Breast epithelium (tissue), 4 donors: ENCODE results near the gene KASH5. TPM values are rescaled to one million over a fixed set of nuclear protein-coding genes. Genes with fewer than 3 reads are reported as not detected.

Source experiments
- DNase-seq, 2 donors: peaks; one replicate each; pipeline ENCODE4 v3.0.0-alpha.2; 2019; ENCODE audit warnings: low spot score in 2 of 2
- H3K27ac ChIP-seq, 2 donors: fragments of 200-600 bp; sonication (generic) in 1 of 2; one replicate each; pipeline ENCODE4 v1.5.1; 2016 to 2019; ENCODE audit warnings: mild to moderate bottlenecking in 1 of 2
- H3K27me3 ChIP-seq, 2 donors: fragments of 200-600 bp; sonication (generic) in 1 of 2; one replicate each; pipeline versions ENCODE4 v1.5.1 to v1.6.0; 2017 to 2019; ENCODE audit warnings: control low read depth in 1 of 2, mild to moderate bottlenecking in 1 of 2
- H3K36me3 ChIP-seq: fragments of 200-600 bp; one replicate; pipeline ENCODE4 v1.5.1; 2019
- H3K4me1 ChIP-seq, 2 donors: fragments of 200-600 bp; sonication (generic); one replicate each; pipeline ENCODE4 v1.5.1; 2016 to 2019; ENCODE audit warnings: control low read depth in 1 of 2
- H3K4me3 ChIP-seq, 3 donors: fragments of 200-600 bp; sonication (generic); 1 replicate in 2 of 3; 2 replicates in 1 of 3; pipeline ENCODE4 v1.5.1; 2016 to 2019; ENCODE audit warnings: mild to moderate bottlenecking in 3 of 3, moderate library complexity in 2 of 3
- H3K9me3 ChIP-seq, 2 donors: fragments of 200-600 bp; sonication (generic) in 1 of 2; one replicate each; pipeline ENCODE4 v1.5.1; 2016 to 2019; ENCODE audit warnings: control low read depth in 1 of 2
- POLR2A ChIP-seq: fragments of 450-650 bp; IDR thresholded peaks from one replicate; pipeline ENCODE4 v1.6.1; 2016; ENCODE audit warnings: antibody characterized with exemption, mild to moderate bottlenecking, moderate library complexity
- POLR2AphosphoS5 ChIP-seq, 3 donors: sonication (generic); formaldehyde crosslinking; IDR thresholded peaks; one replicate each; pipeline ENCODE4 v1.6.1; 2017; ENCODE audit warnings: antibody characterized with exemption in 3 of 3
- intact Hi-C: fragments of 100-400 bp; cut with DNase I; formaldehyde crosslinking; loops from one replicate; pipeline ENCODE4 v1.15.1; 2023; ENCODE audit warnings: low total_unique reads
- total RNA-seq, 3 donors: library from RNA; depleted of rRNA; stranded (reverse); fragments of >200 nt; gene quantifications; one replicate each; pipeline ENCODE4 v1.1.0, GENCODE V29; 2016
- TF ChIP-seq, protein P1 (sequence below), 3 donors: fragments of 450-650 bp; IDR thresholded peaks; one replicate each; pipeline ENCODE4 v1.5.1; 2016 to 2017; ENCODE audit warnings: antibody characterized with exemption in 3 of 3, mild to moderate bottlenecking in 3 of 3, moderate library complexity in 3 of 3

The KASH5 gene
- total RNA-seq, 3 donors from 2014 or later = 1.9 TPM; not detected in 2

GRCh38 chr19:49356382-49356781, 31.7 kb upstream of the KASH5 start:
- no peaks in the 10 kb centered on the region for H3K9me3 ChIP-seq
- DNase-seq = no peak
- H3K4me1 ChIP-seq = peaks cover 0 to 4% of the 10 kb centered on the region in 2 donors
- intact Hi-C loops = loop anchor here (5.0 kb wide), 1 partner anchor 1661 kb away; the partner anchor contains the start of gene KLK10
- H3K27me3 ChIP-seq = no peaks in the 10 kb centered on the region
- peak overlapping the region; percentile 76 to 90 for H3K27ac ChIP-seq
- H3K36me3 ChIP-seq = no peaks in the 10 kb centered on the region
- peak overlapping the region in 1 of 3 donors; percentile 22 for H3K4me3 ChIP-seq
- TF ChIP-seq POLR2A (no peak), POLR2AphosphoS5 (IDR thresholded peaks at IDR 0.05) (no peak)
- TF ChIP-seq, protein P1, sequence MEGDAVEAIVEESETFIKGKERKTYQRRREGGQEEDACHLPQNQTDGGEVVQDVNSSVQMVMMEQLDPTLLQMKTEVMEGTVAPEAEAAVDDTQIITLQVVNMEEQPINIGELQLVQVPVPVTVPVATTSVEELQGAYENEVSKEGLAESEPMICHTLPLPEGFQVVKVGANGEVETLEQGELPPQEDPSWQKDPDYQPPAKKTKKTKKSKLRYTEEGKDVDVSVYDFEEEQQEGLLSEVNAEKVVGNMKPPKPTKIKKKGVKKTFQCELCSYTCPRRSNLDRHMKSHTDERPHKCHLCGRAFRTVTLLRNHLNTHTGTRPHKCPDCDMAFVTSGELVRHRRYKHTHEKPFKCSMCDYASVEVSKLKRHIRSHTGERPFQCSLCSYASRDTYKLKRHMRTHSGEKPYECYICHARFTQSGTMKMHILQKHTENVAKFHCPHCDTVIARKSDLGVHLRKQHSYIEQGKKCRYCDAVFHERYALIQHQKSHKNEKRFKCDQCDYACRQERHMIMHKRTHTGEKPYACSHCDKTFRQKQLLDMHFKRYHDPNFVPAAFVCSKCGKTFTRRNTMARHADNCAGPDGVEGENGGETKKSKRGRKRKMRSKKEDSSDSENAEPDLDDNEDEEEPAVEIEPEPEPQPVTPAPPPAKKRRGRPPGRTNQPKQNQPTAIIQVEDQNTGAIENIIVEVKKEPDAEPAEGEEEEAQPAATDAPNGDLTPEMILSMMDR (IDR thresholded peaks at IDR 0.05) = no peak

GRCh38 chr19:49357186-49357585, 30.9 kb upstream of the KASH5 start:
- no peaks in the 10 kb centered on the region for H3K36me3 ChIP-seq
- intact Hi-C loops = loop anchor here (5.0 kb wide), 1 partner anchor 1660 kb away; the partner anchor contains the start of gene KLK10
- H3K27ac ChIP-seq = peak overlapping the region; percentile 76 to 90

GRCh38 chr19:49359851-49360820, 27.9 kb upstream of the KASH5 start:
- no peak for DNase-seq
- H3K27me3 ChIP-seq = no peaks in the 10 kb centered on the region
- peak overlapping the region in 1 of 3 donors; percentile 89 for H3K4me3 ChIP-seq
- no peak for TF ChIP-seq POLR2AphosphoS5 (IDR thresholded peaks at IDR 0.05)
- no peak for TF ChIP-seq POLR2A
- TF ChIP-seq, protein P1 (IDR thresholded peaks at IDR 0.05) = no peak
- no peaks in the 10 kb centered on the region for H3K9me3 ChIP-seq
- no peaks in the 10 kb centered on the region for H3K36me3 ChIP-seq
- H3K4me1 ChIP-seq = peaks cover 0 to 4% of the 10 kb centered on the region in 2 donors
- intact Hi-C loops = loop anchor here (5.0 kb wide), 1 partner anchor 1657 kb away; the partner anchor contains the start of gene KLK10
- peak overlapping the region; percentile 93 to 98 for H3K27ac ChIP-seq

More at GRCh38 chr19:49357186-49357585, 30.9 kb upstream of the KASH5 start:
- H3K4me1 ChIP-seq = peaks cover 0 to 4% of the 10 kb centered on the region in 2 donors
- DNase-seq = no peak
- H3K27me3 ChIP-seq = no peaks in the 10 kb centered on the region
- no peak overlapping the region for H3K4me3 ChIP-seq
- TF ChIP-seq POLR2AphosphoS5 (IDR thresholded peaks at IDR 0.05) (no peak), POLR2A (no peak)
- TF ChIP-seq, protein P1 (IDR thresholded peaks at IDR 0.05) = no peak
- no peaks in the 10 kb centered on the region for H3K9me3 ChIP-seq

GRCh38 chr19:49361438-49362047, 26.5 kb upstream of the KASH5 start:
- Histone ChIP-seq H3K9me3 (no peaks in the 10 kb centered on the region), H3K36me3 (no peaks in the 10 kb centered on the region), H3K4me3 (peak overlapping the region; percentile 78 to 89 (median 86)), H3K4me1 (peaks cover 0 to 3% of the 10 kb centered on the region in 2 donors), H3K27ac (peak overlapping the region; percentile 93 to 98), H3K27me3 (no peaks in the 10 kb centered on the region)
- intact Hi-C loops = no loop called here
- TF ChIP-seq POLR2AphosphoS5 (IDR thresholded peaks at IDR 0.05) (peak in 2 of 3 donors; percentile 25 to 51), POLR2A (no peak)
- TF ChIP-seq, protein P1 (IDR thresholded peaks at IDR 0.05) = no peak
- peak; percentile 65 to 86 for DNase-seq
